Measurements from ENCODE around the gene WSCD1.

- TF ChIP-seq CTCF (conservative IDR thresholded peaks at IDR 0.05; ENCODE audit: low read depth, low read length) = no peak
- no peak for TF ChIP-seq BHLHE40 (IDR thresholded peaks at IDR 0.05; ENCODE audit: low read depth, low read length)
- TF ChIP-seq FOS (IDR thresholded peaks at IDR 0.05; ENCODE audit: low read depth, low read length) = no peak
- TF ChIP-seq POLR2A (IDR thresholded peaks at IDR 0.05; ENCODE audit: low read depth, low read length) = no peak
- no peak for TF ChIP-seq MXI1 (IDR thresholded peaks at IDR 0.05; ENCODE audit: borderline replicate concordance, low read depth, low read length)
- TF ChIP-seq SMC3 (IDR thresholded peaks at IDR 0.05; ENCODE audit: low read depth, low read length) = no peak
These were observed 45.6 kb upstream of the WSCD1 start for GRCh38 chr17:6024576-6024975.

Measured in IMR-90 (cell line).